ENCODE results near the gene SYNM. TPM values are rescaled to one million over a fixed set of nuclear protein-coding genes. Genes with fewer than 3 reads are reported as not detected.

The SYNM gene
- total RNA-seq, 4 donors from 2014 or later, result 26.7 to 61.2 (median 45.3) TPM

DNA sequence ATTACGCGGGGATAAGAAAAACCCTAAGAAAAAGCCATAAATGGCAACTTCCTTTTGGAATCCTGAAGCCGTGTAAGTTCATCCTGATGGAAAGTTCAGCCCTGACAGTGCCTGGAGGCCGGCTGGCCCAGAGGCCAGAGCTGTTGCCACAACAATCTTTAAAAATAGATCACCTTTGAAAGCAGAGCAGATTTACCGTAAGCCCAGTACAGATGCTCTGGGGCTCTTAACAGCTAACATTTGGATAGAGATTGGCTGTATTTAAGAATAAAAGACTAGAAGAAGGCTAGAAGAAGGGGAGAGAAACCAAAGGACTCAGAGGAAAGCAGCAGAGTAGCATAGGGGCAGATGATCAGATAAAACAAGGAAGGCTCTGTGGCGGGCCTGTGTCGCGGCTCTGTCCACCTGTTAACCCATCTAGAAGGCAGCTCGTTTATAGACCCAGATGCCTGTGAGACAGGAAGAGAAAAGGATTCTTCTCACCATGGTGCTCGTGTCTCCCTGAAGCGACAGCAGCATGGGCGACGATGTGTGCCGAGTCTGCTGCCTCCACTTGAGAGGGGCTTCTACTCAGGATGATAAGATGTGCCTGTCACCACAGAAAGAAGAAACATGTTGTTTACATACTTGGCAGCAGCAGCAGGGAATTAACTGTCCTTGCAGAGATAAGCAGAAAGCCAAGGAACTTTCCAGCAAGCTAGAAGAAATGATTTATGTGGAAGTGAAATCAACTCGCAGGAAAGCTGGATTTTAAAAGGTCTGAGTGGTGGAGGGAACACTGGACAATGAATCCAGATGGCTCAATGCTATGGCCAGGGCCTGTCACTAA, 69.9 kb downstream of the SYNM start:
- TF ChIP-seq CTCF (IDR thresholded peaks at IDR 0.05; ENCODE audit: low read depth), result no peak

DNA sequence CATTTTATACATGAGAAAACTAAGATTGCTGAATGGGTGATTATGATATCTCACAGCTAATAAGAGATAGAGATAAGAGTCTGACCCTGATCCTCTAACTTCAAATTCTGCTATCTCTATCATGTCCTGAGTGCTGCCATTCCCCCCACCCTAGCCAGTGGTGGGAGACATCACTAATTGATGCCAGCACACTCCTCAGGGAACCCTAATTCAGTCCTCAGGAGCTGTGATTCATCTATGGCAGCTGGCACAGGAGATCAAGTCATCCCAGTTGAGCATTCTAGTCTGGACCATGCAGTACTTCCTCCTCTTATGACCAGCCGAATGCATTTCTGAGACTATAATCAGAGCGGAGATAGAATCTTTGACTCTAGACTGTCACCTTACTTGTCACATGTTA, 71.9 kb downstream of the SYNM start:
- no peak for TF ChIP-seq CTCF (IDR thresholded peaks at IDR 0.05; ENCODE audit: low read depth)

DNA sequence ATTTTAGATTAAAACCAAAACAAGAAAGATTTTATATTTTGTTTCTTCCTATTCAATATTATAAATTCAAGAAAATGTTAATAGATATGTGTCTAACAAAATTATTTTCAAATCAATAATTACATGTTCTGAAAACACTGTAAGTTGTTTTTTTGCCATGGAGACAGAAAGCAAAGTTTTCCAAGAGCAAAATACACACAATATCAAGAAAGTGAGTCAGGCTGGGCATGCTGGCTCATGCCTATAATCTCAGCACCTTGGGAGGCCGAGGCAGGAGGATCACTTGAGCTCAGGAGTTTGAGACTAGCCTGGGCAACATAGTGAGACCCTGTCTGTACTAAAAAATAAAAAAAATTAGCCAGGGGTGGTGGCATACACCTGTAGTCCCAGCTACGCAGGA, 72.8 kb downstream of the SYNM start:
- TF ChIP-seq CTCF (IDR thresholded peaks at IDR 0.05; ENCODE audit: low read depth), result no peak

DNA sequence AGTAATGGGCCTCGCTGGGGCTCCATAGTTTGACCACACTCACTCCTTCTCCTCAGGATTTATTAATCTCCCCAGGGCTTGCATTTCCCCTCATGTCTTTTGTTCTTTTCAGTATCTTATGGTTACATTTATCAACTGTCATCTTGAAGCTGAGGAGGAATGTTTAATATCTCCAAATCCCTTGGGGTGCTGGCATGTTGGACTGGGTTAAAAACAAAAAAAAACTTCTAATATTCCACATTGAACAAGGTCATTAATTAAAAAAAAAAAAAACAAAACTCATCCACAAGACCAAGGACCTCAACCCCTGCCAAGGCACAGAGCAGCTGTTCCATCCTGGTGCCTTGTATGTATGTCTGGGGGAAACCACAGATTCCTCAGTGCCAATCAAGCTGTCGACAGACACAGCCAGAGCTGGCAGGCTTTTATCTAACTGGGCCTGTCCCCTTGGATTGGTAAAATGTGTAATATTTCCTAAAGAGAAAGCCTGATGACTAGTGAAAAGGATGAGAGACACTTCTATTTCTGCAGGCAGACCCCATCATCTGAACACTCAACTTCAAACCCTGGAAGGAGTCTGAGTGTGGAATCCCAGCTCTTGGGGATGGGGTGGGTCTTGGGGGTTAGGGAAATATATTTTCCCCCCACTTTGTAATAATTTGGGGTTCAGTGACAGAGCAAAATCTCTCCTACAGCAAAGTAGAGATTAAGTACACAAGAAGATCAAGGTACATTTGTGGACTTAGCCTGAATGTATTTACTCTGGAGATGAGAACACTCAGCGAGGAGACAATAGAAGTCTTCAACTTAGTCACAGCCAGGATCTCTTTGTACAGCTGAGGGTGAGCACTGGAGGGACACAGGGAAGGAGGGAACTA, 75.4 kb downstream of the SYNM start:
- TF ChIP-seq CTCF (IDR thresholded peaks at IDR 0.05; ENCODE audit: low read depth), result no peak

- TF ChIP-seq CTCF (IDR thresholded peaks at IDR 0.05; ENCODE audit: low read depth), result no peak
Measured at GRCh38 chr15:99180964-99181306, 76.1 kb downstream of the SYNM start.

DNA sequence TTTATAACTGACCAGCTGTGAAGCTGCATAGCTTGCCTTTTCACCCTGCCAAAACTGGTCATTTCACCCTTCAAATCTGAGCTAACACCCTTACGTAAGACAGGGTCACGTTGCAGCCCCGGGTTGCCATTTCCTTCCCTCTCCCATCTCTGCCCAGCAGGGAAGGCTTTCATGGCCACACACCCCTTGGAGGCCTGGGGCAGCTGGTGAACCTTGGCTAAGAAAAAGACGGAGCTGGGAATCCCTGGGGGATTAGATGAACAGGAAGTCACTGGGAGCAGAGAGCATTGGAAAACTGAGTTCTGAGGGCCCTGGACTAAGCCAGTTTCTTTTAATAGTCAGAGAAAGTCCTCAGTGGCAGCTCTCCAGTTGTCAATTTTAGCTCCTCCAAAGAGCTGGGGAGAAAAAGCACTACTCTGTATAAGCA, 76.7 kb downstream of the SYNM start:
- no peak for TF ChIP-seq CTCF (IDR thresholded peaks at IDR 0.05; ENCODE audit: low read depth)

DNA sequence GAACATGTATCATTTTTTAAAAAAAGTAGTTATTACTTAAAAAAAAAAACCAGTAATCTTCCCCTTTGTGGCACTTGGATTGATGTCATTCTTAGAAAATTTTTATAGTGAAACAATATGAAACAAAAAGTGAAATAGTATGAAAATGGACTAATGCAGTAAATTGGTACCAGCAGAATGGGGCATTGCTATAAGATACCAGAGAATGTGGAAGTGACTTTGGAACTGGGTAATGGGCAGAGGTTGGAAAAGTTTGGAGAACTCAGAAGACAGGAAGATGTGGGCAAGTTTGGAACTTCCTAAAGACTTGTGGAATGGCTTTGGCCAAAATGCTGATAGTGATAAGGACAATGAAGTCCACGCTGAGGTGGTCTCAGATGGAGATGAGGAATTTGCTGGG, 77.9 kb downstream of the SYNM start:
- TF ChIP-seq CTCF (IDR thresholded peaks at IDR 0.05; ENCODE audit: low read depth), result no peak

Data from subcutaneous adipose tissue (tissue), 4 donors.